NB4 (cell line): ENCODE measurements around the gene RBMS3.

Source experiments
- DNase-seq: peaks from one replicate; pipeline ENCODE4 v3.0.0; 2010; ENCODE audit warnings: low read depth
- H3K4me3 ChIP-seq: one replicate; pipeline ENCODE4 v1.5.1; 2011; ENCODE audit warnings: mild to moderate bottlenecking, low read depth, low read length, moderate library complexity
- CTCF ChIP-seq: IDR thresholded peaks from one replicate; pipeline ENCODE4 v1.5.1; 2012; ENCODE audit warnings: low read depth, low read length
- MAX ChIP-seq: IDR thresholded peaks from 2 replicates; pipeline ENCODE4 v1.6.1; 2011; ENCODE audit warnings: low read depth, low read length
- MYC ChIP-seq: IDR thresholded peaks from 2 replicates; pipeline ENCODE4 v1.6.1; 2011; ENCODE audit warnings: low read depth, low read length
- POLR2A ChIP-seq: IDR thresholded peaks from 2 replicates; pipeline ENCODE4 v1.6.1; 2011; ENCODE audit warnings: mild to moderate bottlenecking; ENCODE audit not compliant: insufficient read length; ENCODE audit errors: extremely low read depth

The RBMS3 gene

GRCh38 chr3:29991198-29991597 lies 710.3 kb downstream of the RBMS3 start:
- TF ChIP-seq MAX (no peak), CTCF (no peak), POLR2A (no peak), MYC (no peak)
- no peak for DNase-seq
- H3K4me3 ChIP-seq, result no peak overlapping the region

GRCh38 chr3:30002797-30003196 lies 721.9 kb downstream of the RBMS3 start:
- no peak overlapping the region for H3K4me3 ChIP-seq
- no peak for DNase-seq
- no peak for TF ChIP-seq MYC
- TF ChIP-seq POLR2A, result no peak
- no peak for TF ChIP-seq MAX
- no peak for TF ChIP-seq CTCF

GRCh38 chr3:30003741-30004140 lies 722.9 kb downstream of the RBMS3 start:
- TF ChIP-seq MYC (no peak), POLR2A (no peak), MAX (no peak), CTCF (no peak)
- DNase-seq, result no peak
- H3K4me3 ChIP-seq, result no peak overlapping the region

- H3K4me3 ChIP-seq, result no peak overlapping the region
- no peak for DNase-seq
- TF ChIP-seq MAX (no peak), CTCF (no peak), MYC (no peak), POLR2A (no peak)
Measured at GRCh38 chr3:30004481-30004880, 723.6 kb downstream of the RBMS3 start.

- no peak overlapping the region for H3K4me3 ChIP-seq
- TF ChIP-seq MAX (no peak), POLR2A (no peak), CTCF (no peak), MYC (no peak)
- no peak for DNase-seq
Measured at GRCh38 chr3:30006111-30006510, 725.2 kb downstream of the RBMS3 start.

- no peak overlapping the region for H3K4me3 ChIP-seq
- TF ChIP-seq CTCF, result no peak
- no peak for TF ChIP-seq MAX
- TF ChIP-seq MYC, result peak; percentile 15; the same call in 1 of the 2 replicates
- no peak for TF ChIP-seq POLR2A
- peak; percentile 68 for DNase-seq
Measured at GRCh38 chr3:30007668-30008067, 726.8 kb downstream of the RBMS3 start.
